ENCODE results near the gene AIG1. TPM values are rescaled to one million over a fixed set of nuclear protein-coding genes. Genes with fewer than 3 reads are reported as not detected.
"Not testable (repeated sequence)": the region's sequence is repeated elsewhere in the genome, so short reads cannot be mapped to it uniquely, and the experiment has no call there.

AIG1 gene
- total and polyA plus RNA-seq, 2 of the 4 experiments (the other 2 are of a cell fraction): 21.3 to 27.1 TPM

- H2AK9ac ChIP-seq (replicated peaks; ENCODE audit: low read depth, low read length, poor library complexity); H3K27me3 ChIP-seq (ENCODE audit: control insufficient read depth, insufficient read depth, low read length); H4K8ac ChIP-seq (ENCODE audit: low read depth in 2 of 2, low read length in 2 of 2); H2BK15ac ChIP-seq (ENCODE audit: low read depth, low read length); H4K5ac ChIP-seq (ENCODE audit: low read depth, low read length); H3K4me2 ChIP-seq (ENCODE audit: low read depth, low read length); H2BK5ac ChIP-seq (ENCODE audit: low read depth, low read length, poor library complexity, severe bottlenecking); intact Hi-C loops (cut with micrococcal nuclease); H4K91ac ChIP-seq (ENCODE audit: insufficient read depth, low read depth, low read length); H3K9me1 ChIP-seq (ENCODE audit: insufficient read depth, low read length); H3K4me1 ChIP-seq (ENCODE audit: control insufficient read depth, insufficient read depth, low read length); H4K20me1 ChIP-seq (ENCODE audit: insufficient read depth, low read length); H3K23ac ChIP-seq (ENCODE audit: low read depth, low read length); CTCF ChIA-PET; H2AFZ ChIP-seq (replicated peaks; ENCODE audit: low read length, poor library complexity); H3K56ac ChIP-seq (ENCODE audit: extremely low read depth, insufficient read depth, low read length); H3K14ac ChIP-seq (replicated peaks; ENCODE audit: low read depth, low read length); ATAC-seq (ENCODE audit: low read depth); H3K9me3 ChIP-seq (ENCODE audit: control insufficient read depth, insufficient read depth, low read length); H3K79me1 ChIP-seq (ENCODE audit: low read depth in 1 of 2, low read length in 2 of 2); H2BK120ac ChIP-seq (ENCODE audit: low read depth, low read length); H3K9ac ChIP-seq (ENCODE audit: low read depth, low read length); BruUV-seq (replicated peaks); POLR2A ChIA-PET (ENCODE audit: unreplicated experiment); H3K36me3 ChIP-seq (ENCODE audit: control insufficient read depth, insufficient read depth, low read length); dilution Hi-C loops (cut with HindIII; ENCODE audit: low sequenced_read_pairs, unreplicated experiment); H3K27ac ChIP-seq (ENCODE audit: insufficient read depth, low read length); H3K4me3 ChIP-seq (ENCODE audit: insufficient read depth, low read depth, low read length); in situ Hi-C loops (cut with MboI; ENCODE audit: low sequenced_read_pairs); H3K4ac ChIP-seq (ENCODE audit: low read depth, low read length); H2AK5ac ChIP-seq (ENCODE audit: low read depth, low read length); H3K18ac ChIP-seq (ENCODE audit: low read depth, low read length); DNase-seq; H2BK20ac ChIP-seq (ENCODE audit: low read depth, low read length): not testable (repeated sequence)
- WGBS, 2 experiments (ENCODE audit: extremely low coverage in 2 of 2, insufficient read length in 1 of 2): 93% methylated on average over 2 of the region's 11 CpGs; no CpG with 5 or more reads in 1 of the 2 experiments
Measured at GRCh38 chr6:143087335-143087734, 26.6 kb downstream of the AIG1 start.
